Osteoblast (primary cell): Measurements from ENCODE around the gene OAS2. TPM values are rescaled to one million over a fixed set of nuclear protein-coding genes. Genes with fewer than 3 reads are reported as not detected.

Experiments
- DNase-seq: peaks from one replicate; pipeline ENCODE4 v3.0.0; 2011; ENCODE audit warnings: low spot score, mixed read lengths; ENCODE audit not compliant: insufficient read length; ENCODE audit errors: missing footprints
- H2AFZ ChIP-seq: 2 replicates; pipeline ENCODE4 v1.6.0; 2011; ENCODE audit warnings: mild to moderate bottlenecking, low read length
- H3K27ac ChIP-seq: 2 replicates; pipeline ENCODE4 v1.5.1; 2011; ENCODE audit warnings: mild to moderate bottlenecking, low read depth, low read length, moderate library complexity
- H3K27me3 ChIP-seq: 2 replicates; pipeline ENCODE4 v1.6.0; 2012; ENCODE audit warnings: mild to moderate bottlenecking, control low read depth, inconsistent platforms, low read length, moderate library complexity; ENCODE audit not compliant: insufficient read depth
- H3K36me3 ChIP-seq: 2 replicates; pipeline ENCODE4 v1.5.1; 2011; ENCODE audit warnings: mild to moderate bottlenecking, low read length, control low read depth, moderate library complexity; ENCODE audit not compliant: insufficient read depth
- H3K4me1 ChIP-seq: 2 replicates; pipeline ENCODE4 v1.5.1; 2011; ENCODE audit warnings: mild to moderate bottlenecking, low read length, control low read depth, moderate library complexity; ENCODE audit not compliant: insufficient read depth
- H3K4me2 ChIP-seq: 2 replicates; pipeline ENCODE4 v1.6.0; 2011; ENCODE audit warnings: mild to moderate bottlenecking, low read length; ENCODE audit not compliant: insufficient read depth
- H3K4me3 ChIP-seq: fragments of 200-600 bp; sonication (generic); 3 replicates; pipeline ENCODE4 v1.5.1; 2012; ENCODE audit warnings: mild to moderate bottlenecking, low read length, inconsistent platforms; ENCODE audit not compliant: insufficient read depth
- H3K79me2 ChIP-seq: 2 replicates; pipeline ENCODE4 v1.6.0; 2012; ENCODE audit warnings: mild to moderate bottlenecking, low read length, control low read depth, inconsistent platforms; ENCODE audit not compliant: insufficient read depth
- H3K9me3 ChIP-seq: 2 replicates; pipeline ENCODE4 v1.5.1; 2011; ENCODE audit warnings: low read depth, low read length, control low read depth
- H4K20me1 ChIP-seq: 2 replicates; pipeline ENCODE4 v1.6.0; 2012; ENCODE audit warnings: mild to moderate bottlenecking, low read length, control low read depth; ENCODE audit not compliant: insufficient read depth
- total RNA-seq: library from RNA; depleted of rRNA; stranded (reverse); fragments of >200 nt; gene quantifications from 2 replicates; pipeline ENCODE4 v1.2.3, GENCODE V29; 2012
- TF ChIP-seq, protein P1 (sequence below): IDR thresholded peaks from 2 replicates; pipeline ENCODE4 v1.5.1; 2011; ENCODE audit warnings: mild to moderate bottlenecking, low read depth, low read length, moderate library complexity; ENCODE audit errors: extremely low read depth

The OAS2 gene
- total RNA-seq, 1 donor: 18.1 TPM

DNA sequence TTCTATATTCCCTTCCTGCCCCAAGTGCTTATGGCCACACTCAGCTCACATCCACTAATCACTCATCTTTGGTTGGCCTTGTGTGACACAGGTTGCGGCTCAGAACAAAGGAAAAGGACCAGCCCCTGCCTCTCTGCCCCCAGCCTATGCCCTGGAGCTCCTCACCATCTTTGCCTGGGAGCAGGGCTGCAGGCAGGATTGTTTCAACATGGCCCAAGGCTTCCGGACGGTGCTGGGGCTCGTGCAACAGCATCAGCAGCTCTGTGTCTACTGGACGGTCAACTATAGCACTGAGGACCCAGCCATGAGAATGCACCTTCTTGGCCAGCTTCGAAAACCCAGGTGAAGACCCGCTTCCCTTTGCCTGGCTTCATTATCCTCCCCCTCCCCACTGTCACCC lies 15.8 kb upstream of the OAS2 start:
- DNase-seq: no peak
- Histone ChIP-seq H3K27me3 (no peaks in the 10 kb centered on the region), H4K20me1 (no peaks in the 10 kb centered on the region), H3K4me3 (no peak overlapping the region), H3K79me2 (no peaks in the 10 kb centered on the region), H3K36me3 (no peaks in the 10 kb centered on the region), H3K4me2 (no peak overlapping the region), H3K27ac (no peak overlapping the region), H3K4me1 (no peaks in the 10 kb centered on the region), H3K9me3 (no peaks in the 10 kb centered on the region), H2AFZ (no peak overlapping the region)
- TF ChIP-seq, protein P1, sequence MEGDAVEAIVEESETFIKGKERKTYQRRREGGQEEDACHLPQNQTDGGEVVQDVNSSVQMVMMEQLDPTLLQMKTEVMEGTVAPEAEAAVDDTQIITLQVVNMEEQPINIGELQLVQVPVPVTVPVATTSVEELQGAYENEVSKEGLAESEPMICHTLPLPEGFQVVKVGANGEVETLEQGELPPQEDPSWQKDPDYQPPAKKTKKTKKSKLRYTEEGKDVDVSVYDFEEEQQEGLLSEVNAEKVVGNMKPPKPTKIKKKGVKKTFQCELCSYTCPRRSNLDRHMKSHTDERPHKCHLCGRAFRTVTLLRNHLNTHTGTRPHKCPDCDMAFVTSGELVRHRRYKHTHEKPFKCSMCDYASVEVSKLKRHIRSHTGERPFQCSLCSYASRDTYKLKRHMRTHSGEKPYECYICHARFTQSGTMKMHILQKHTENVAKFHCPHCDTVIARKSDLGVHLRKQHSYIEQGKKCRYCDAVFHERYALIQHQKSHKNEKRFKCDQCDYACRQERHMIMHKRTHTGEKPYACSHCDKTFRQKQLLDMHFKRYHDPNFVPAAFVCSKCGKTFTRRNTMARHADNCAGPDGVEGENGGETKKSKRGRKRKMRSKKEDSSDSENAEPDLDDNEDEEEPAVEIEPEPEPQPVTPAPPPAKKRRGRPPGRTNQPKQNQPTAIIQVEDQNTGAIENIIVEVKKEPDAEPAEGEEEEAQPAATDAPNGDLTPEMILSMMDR: no peak

- H3K4me2 ChIP-seq: no peak overlapping the region
These were observed 15.0 kb upstream of the OAS2 start for GRCh38 chr12:112963227-112963861.

GRCh38 chr12:112964067-112964670 lies 14.2 kb upstream of the OAS2 start:
- H3K27ac ChIP-seq: no peak overlapping the region
- no peaks in the 10 kb centered on the region for H3K36me3 ChIP-seq
- no peak overlapping the region for H3K4me3 ChIP-seq
- H3K4me2 ChIP-seq: no peak overlapping the region
- H3K27me3 ChIP-seq: no peaks in the 10 kb centered on the region
- H4K20me1 ChIP-seq: no peaks in the 10 kb centered on the region
- H2AFZ ChIP-seq: no peak overlapping the region
- H3K79me2 ChIP-seq: no peaks in the 10 kb centered on the region
- TF ChIP-seq, protein P1: no peak
- H3K9me3 ChIP-seq: no peaks in the 10 kb centered on the region
- no peaks in the 10 kb centered on the region for H3K4me1 ChIP-seq
- no peak for DNase-seq

More at GRCh38 chr12:112963227-112963861, 15.0 kb upstream of the OAS2 start:
- DNase-seq: no peak
- Histone ChIP-seq H2AFZ (no peak overlapping the region), H3K4me3 (no peak overlapping the region), H3K9me3 (no peaks in the 10 kb centered on the region), H3K36me3 (no peaks in the 10 kb centered on the region), H4K20me1 (no peaks in the 10 kb centered on the region), H3K4me1 (no peaks in the 10 kb centered on the region), H3K79me2 (no peaks in the 10 kb centered on the region), H3K27ac (no peak overlapping the region), H3K27me3 (no peaks in the 10 kb centered on the region)
- TF ChIP-seq, protein P1: no peak

DNA sequence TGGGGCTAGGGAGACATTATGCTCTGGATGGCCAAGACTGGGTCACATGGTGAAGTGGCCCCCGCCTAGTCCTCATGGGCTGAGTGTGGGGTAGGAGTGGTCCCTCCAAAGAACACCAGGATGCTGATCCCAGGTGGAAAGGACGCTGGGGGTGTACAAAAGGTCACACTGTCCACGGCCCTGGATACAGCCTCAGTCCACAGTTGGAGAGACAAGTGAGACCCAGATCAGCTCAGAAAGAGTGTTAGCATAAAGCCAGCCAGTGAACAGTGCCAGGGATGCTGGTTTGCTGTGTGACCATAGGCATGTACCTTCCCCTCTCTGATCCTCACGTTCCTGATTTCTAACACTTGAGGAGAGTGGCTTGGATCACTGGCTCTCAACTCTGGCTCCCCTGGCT lies 13.4 kb upstream of the OAS2 start:
- no peak overlapping the region for H3K4me2 ChIP-seq
- H3K36me3 ChIP-seq: no peaks in the 10 kb centered on the region
- H3K27me3 ChIP-seq: no peaks in the 10 kb centered on the region
- no peaks in the 10 kb centered on the region for H3K79me2 ChIP-seq
- no peak overlapping the region for H2AFZ ChIP-seq
- H4K20me1 ChIP-seq: no peaks in the 10 kb centered on the region
- H3K4me1 ChIP-seq: no peaks in the 10 kb centered on the region
- TF ChIP-seq, protein P1: no peak
- H3K27ac ChIP-seq: no peak overlapping the region
- no peaks in the 10 kb centered on the region for H3K9me3 ChIP-seq
- DNase-seq: no peak
- H3K4me3 ChIP-seq: no peak overlapping the region
